Right hindlimb (tissue), 1 donor: ENCODE results near the gene RYR1.
"Not testable (repeated sequence)": the region's sequence is repeated elsewhere in the genome, so short reads cannot be mapped to it uniquely, and the experiment has no call there.

ENCODE experiments used
- DNase-seq: peaks from one replicate; pipeline ENCODE4 v3.0.0-alpha.2; 2018

RYR1 gene

DNA sequence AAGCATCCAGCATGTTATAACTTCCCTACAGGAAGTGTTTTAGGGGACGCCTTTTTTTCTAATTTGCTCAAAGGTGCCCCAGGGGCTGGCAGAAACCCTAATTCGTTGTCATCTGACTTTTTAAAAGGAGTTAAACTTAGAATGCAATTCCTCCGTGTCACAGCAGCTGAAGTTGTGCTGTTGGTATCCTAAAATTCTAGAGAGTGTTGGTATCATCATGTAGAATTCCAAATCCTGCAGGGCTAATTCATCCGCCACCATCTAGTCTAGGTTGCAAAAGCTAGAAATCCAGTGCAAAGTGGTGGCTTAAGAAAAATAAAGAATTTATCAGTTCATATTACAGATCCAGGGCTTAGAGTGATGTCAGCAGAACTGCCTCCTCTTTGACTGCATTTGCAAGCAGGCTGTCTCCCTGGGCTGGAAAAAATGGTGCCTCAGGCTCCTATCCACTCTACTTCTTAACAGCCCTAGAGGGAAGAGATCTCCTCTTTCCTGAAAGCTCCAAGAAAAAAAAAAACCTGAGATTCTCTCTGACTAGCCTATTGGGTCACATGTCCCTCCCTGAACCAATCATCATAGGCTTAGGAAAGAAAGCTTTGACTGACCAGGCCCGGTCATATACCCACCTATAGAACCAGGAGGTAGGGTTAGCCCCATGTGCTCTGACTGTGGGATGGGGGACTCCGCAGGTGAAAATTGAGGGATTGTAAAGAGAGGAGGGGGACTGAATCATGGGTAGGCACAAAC is 111.3 kb downstream of the RYR1 start:
- DNase-seq: no peak

GRCh38 chr19:38545596-38545995 is 112.1 kb downstream of the RYR1 start:
- DNase-seq: no peak

DNA sequence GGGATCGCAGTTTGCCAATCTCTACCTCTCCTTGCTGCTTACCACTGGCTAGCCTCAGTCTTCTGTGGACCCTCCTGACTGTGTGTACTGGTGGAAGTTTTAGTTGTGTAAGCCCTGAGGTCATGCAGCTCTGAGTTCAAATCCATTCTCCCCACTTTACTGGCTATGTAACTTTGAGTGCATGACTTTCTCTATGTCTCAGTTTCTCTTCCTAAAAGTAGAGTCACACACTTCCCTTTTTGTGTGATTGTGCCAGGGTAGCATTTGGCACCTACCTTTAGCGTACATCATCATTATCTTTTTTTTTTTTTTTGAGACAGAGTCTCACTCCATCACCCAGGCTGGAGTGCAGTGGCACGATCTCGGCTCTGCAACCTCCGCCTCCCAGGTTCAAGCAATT is 113.9 kb downstream of the RYR1 start:
- no peak for DNase-seq

DNA sequence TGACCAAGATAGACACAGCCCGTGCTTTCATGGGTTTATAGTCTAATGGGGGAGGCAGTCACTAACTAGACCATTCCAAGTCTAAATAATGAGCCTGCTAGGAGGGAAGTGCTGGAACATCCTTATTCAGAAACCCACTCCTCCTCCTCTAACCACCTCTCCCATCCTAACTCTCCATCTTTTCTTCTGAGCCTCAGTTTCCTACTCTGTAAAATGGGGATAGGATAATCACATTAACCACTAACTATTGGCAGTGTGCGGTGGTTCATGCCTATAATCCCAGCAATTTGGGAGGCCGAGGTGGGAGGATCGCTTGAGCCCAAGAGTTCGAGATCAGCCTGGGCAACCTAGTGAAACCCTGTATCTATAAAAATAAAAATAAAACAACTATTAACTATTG is 115.6 kb downstream of the RYR1 start:
- DNase-seq: no peak

- DNase-seq: no peak
These were observed 116.5 kb downstream of the RYR1 start for GRCh38 chr19:38549942-38550341.

DNA sequence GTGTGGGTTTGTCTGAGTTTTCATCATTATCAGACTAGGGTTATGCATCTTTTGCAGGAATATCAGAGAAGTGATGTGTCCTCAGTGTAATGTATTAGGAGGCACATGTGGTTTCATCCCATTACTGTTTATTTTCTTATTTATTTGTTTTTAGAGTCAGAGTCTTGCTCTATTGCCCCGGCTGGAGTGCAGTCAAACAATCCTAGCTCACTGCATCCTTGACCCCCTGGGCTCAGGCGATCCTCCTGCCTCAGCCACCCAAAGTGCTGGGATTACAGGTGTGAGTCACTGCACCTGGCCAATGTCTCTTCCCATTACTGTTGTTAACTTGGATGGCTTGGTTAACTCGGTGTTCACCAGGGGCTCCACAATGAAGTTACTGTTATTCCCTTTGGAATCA is 116.9 kb downstream of the RYR1 start:
- DNase-seq: no peak

- DNase-seq: no peak
These were observed 117.9 kb downstream of the RYR1 start for GRCh38 chr19:38551450-38551813.

- DNase-seq: not testable (repeated sequence)
These were observed 119.7 kb downstream of the RYR1 start for GRCh38 chr19:38553239-38553638.

DNA sequence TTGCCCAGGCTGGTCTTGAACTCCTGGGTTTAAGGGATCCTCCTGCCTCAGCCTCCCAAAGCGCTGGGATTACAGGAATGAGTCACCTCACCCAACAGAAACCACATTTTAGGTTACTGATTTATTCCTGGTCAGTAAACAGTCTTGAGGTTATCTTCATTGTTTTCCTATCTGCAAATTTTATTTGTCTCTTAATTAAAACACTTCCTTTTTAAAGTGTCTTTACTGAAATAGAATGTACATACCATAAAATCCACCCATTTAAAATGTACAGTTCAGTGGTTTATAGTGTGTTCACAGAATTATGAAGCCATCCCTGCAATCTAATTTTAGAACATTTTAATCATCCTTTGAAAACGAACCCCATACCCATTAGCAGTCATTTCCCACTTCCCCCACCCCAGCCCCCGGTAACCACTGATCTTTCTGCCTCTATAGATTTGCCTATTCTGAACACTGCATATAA is 121.2 kb downstream of the RYR1 start:
- no peak for DNase-seq

DNA sequence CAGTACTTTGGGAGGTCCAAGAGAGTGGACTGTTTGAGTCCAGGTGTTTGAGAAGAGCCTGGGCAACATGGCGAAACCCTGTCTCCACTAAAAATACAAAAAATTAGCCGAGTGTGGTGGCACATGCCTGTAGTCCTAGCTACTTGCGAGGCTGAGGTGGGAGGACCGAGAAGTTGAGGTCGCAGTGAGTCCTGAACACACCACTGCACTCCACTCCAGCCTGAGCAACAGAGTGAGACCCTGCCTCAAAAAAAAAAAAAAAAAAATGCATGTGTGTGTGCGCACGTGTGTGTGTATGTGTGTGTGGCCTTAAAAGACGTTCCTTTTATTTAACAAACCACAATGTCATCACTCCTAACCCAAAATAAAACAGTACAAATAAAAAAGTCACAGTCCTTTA is 121.7 kb downstream of the RYR1 start:
- no peak for DNase-seq

DNA sequence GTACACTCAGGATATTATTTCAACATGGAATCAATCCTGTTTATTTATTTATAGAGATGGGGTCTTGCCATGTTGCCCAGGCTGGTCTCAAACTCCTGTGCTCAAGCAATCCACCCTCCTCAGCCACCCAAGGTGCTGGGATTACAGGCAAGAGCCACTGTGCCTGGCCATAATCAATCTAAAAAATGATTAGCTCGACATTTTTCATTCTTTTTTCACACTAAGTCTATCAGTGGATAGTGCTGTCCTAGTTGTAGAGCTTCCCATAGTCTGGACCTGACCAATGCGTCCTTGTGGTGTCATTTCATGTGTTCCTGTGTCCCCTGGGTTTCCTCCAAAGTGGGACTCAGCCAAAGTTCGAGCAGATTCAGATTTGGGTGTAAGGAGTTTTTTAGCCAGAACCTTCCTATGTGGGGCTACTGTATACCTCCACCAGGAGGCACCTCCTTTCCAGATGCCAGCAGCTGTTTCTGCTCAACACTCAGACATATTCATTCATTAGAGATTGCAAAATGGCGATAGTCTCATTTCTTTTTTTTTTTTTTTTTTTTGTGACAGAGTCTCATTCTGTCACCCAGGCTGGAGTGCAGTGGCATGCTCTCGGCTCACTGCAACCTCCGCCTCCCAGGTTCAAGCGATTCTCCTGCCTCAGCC is 123.2 kb downstream of the RYR1 start:
- DNase-seq: no peak

GRCh38 chr19:38557205-38557799 is 123.8 kb downstream of the RYR1 start:
- no peak for DNase-seq

- DNase-seq: not testable (repeated sequence)
These were observed 125.4 kb downstream of the RYR1 start for GRCh38 chr19:38558933-38559332.

DNA sequence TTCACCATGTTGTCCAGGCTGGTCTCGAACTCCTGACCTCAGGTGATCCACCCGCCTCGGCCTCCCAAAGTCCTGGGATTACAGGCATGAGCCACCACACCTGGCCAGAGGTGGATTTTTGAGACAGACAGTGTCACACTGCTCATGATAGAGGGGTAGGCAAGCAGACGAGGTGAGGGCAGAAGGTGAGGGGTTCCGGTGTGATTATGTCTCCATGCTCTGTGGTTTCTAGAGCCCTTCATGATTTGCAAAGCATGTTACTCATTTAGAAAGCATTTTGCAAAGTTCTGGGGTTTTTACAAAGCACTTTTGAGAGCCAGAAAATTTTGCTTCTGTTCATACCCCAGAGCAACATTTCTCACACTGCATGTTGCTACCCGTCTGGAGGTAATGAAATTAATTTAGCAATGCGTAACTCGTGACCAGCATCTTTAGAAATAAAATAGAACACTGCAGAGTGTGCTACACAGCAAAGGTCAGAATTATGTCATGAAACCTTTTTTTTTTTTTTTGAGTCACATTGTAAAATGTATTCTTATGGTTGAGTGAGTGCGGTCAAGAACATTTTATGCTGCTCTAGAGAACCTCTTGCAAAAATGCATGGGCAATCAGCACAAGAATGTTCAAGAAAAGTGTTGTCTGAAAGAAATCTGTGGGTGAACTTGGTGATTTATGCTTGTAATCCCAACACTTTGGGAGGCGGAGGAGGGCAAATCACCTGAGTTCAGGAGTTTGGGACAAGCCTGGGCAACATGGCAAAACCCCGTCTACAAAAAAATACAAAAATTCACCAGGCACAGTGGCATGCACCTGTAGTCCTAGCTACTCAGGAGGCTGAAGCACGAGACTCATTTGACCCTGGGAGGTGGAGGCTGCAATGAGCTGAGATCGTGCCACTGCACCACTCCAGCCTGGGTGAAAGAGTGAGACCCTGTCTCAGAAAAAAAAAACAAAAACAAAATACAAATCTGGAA is 126.2 kb downstream of the RYR1 start:
- no peak for DNase-seq

GRCh38 chr19:38561053-38561606 is 127.6 kb downstream of the RYR1 start:
- DNase-seq: no peak

- no peak for DNase-seq
These were observed 128.2 kb downstream of the RYR1 start for GRCh38 chr19:38561658-38562057.

GRCh38 chr19:38562096-38562495 is 128.6 kb downstream of the RYR1 start:
- no peak for DNase-seq

DNA sequence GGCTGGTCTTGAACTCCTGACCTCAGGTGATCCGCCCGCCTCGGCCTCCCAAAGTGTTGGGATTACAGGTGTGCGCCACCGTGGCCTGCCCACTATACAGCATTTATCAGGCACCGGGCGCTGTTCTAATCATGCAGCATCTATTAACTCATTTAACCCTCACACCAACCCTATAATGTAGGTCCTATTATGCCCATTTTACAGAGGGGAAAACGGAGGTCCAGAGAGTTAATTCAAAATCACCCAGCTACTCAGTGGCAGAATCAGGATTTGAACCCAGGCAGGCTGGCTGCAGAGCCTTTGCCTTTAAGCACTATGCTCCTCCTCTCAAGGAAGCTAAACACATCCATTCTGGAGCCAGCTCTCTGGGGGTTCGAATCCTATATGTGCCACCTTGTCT is 130.0 kb downstream of the RYR1 start:
- no peak for DNase-seq

DNA sequence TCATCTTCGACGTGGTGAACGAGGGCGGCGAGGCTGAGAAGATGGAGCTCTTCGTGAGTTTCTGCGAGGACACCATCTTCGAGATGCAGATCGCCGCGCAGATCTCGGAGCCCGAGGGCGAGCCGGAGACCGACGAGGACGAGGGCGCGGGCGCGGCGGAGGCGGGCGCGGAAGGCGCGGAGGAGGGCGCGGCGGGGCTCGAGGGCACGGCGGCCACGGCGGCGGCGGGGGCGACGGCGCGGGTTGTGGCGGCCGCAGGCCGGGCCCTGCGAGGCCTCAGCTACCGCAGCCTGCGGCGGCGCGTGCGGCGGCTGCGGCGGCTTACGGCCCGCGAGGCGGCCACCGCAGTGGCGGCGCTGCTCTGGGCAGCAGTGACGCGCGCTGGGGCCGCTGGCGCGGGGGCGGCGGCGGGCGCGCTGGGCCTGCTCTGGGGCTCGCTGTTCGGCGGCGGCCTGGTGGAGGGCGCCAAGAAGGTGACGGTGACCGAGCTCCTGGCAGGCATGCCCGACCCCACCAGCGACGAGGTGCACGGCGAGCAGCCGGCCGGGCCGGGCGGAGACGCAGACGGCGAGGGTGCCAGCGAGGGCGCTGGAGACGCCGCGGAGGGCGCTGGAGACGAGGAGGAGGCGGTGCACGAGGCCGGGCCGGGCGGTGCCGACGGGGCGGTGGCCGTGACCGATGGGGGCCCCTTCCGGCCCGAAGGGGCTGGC is 131.6 kb downstream of the RYR1 start:
- no peak for DNase-seq

GRCh38 chr19:38565691-38566105 is 132.2 kb downstream of the RYR1 start:
- DNase-seq: no peak

- DNase-seq: no peak
These were observed 136.0 kb downstream of the RYR1 start for GRCh38 chr19:38569368-38569983.

GRCh38 chr19:38571682-38572081 is 138.2 kb downstream of the RYR1 start:
- DNase-seq: no peak
